Fibroblast of lung (primary cell): ENCODE data around the gene FAM111B.
"Not testable (repeated sequence)": the region's sequence is repeated elsewhere in the genome, so short reads cannot be mapped to it uniquely, and the experiment has no call there.

ENCODE experiments used
- EZH2 ChIP-seq: IDR thresholded peaks from 2 replicates; pipeline ENCODE4 v1.5.1; 2012; ENCODE audit warnings: low read length, control low read depth, mild to moderate bottlenecking; ENCODE audit errors: missing control alignments
- TF ChIP-seq, protein P1 (sequence below), 2 donors: IDR thresholded peaks in 1 of 2; conservative IDR thresholded peaks in 1 of 2; 1 replicate in 1 of 2; 2 replicates in 1 of 2; pipeline ENCODE4 v1.5.1; 2011 to 2012; ENCODE audit warnings: low read length in 2 of 2, control low read depth in 1 of 2, inconsistent platforms in 1 of 2, low read depth in 1 of 2, mild to moderate bottlenecking in 1 of 2

DNA sequence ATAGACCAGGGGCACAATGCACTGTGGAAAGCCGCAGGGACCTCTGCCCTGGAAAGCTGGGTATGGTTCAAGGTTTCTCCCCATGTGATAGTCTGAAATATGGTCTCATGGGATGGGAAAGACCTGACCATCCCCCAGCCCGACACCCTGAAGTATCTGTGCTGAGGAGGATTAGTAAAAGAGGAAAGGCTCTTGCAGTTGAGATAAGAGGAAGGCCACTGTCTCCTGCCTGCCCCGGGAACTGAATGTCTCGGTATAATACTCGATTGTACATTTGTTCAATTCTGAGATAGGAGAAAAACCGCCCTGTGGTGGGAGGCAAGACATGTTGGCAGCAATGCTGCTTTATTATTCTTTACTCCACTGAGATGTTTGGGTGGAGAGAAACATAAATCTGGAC is 29.5 kb downstream of the FAM111B start:
- TF ChIP-seq, protein P1, sequence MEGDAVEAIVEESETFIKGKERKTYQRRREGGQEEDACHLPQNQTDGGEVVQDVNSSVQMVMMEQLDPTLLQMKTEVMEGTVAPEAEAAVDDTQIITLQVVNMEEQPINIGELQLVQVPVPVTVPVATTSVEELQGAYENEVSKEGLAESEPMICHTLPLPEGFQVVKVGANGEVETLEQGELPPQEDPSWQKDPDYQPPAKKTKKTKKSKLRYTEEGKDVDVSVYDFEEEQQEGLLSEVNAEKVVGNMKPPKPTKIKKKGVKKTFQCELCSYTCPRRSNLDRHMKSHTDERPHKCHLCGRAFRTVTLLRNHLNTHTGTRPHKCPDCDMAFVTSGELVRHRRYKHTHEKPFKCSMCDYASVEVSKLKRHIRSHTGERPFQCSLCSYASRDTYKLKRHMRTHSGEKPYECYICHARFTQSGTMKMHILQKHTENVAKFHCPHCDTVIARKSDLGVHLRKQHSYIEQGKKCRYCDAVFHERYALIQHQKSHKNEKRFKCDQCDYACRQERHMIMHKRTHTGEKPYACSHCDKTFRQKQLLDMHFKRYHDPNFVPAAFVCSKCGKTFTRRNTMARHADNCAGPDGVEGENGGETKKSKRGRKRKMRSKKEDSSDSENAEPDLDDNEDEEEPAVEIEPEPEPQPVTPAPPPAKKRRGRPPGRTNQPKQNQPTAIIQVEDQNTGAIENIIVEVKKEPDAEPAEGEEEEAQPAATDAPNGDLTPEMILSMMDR (conservative IDR thresholded peaks at IDR 0.05 in 1 of 2, IDR thresholded peaks at IDR 0.05 in 1 of 2; ENCODE audit: low read depth in 1 of 2, low read length in 2 of 2) = not testable (repeated sequence)
- TF ChIP-seq EZH2 = not testable (repeated sequence)
